Measurements from ENCODE around the gene SFXN5. TPM values are rescaled to one million over a fixed set of nuclear protein-coding genes. Genes with fewer than 3 reads are reported as not detected.

Gene SFXN5
- total RNA-seq, 1 donor, result 17.0 TPM

GRCh38 chr2:73079636-73080035 lies 8.1 kb upstream of the SFXN5 start:
- H3K27ac ChIP-seq (ENCODE audit: low read depth, low read length), result no peak overlapping the region
- H3K36me3 ChIP-seq (ENCODE audit: insufficient read depth, low read length), result peaks cover 45% of the 10 kb centered on the region
- no peaks in the 10 kb centered on the region for H3K27me3 ChIP-seq (ENCODE audit: insufficient read depth, low read length)
- H3K4me3 ChIP-seq (ENCODE audit: insufficient read depth, low read length), result no peak overlapping the region
- H3K4me1 ChIP-seq (ENCODE audit: insufficient read depth, low read length), result no peaks in the 10 kb centered on the region
- H3K79me2 ChIP-seq (ENCODE audit: insufficient read depth, low read length), result peaks cover 86% of the 10 kb centered on the region
- no peak for DNase-seq (ENCODE audit: insufficient read length, low spot score, missing footprints)
- H3K9me3 ChIP-seq (ENCODE audit: low read depth, low read length), result no peaks in the 10 kb centered on the region
- no peak overlapping the region for H2AFZ ChIP-seq (ENCODE audit: low read length)
- H4K20me1 ChIP-seq (ENCODE audit: insufficient read depth, low read length), result peaks cover 73% of the 10 kb centered on the region
- H3K4me2 ChIP-seq (ENCODE audit: insufficient read depth, low read length), result no peak overlapping the region
- TF ChIP-seq CTCF (IDR thresholded peaks at IDR 0.05; ENCODE audit: extremely low read depth, low read depth, low read length), result no peak

DNA sequence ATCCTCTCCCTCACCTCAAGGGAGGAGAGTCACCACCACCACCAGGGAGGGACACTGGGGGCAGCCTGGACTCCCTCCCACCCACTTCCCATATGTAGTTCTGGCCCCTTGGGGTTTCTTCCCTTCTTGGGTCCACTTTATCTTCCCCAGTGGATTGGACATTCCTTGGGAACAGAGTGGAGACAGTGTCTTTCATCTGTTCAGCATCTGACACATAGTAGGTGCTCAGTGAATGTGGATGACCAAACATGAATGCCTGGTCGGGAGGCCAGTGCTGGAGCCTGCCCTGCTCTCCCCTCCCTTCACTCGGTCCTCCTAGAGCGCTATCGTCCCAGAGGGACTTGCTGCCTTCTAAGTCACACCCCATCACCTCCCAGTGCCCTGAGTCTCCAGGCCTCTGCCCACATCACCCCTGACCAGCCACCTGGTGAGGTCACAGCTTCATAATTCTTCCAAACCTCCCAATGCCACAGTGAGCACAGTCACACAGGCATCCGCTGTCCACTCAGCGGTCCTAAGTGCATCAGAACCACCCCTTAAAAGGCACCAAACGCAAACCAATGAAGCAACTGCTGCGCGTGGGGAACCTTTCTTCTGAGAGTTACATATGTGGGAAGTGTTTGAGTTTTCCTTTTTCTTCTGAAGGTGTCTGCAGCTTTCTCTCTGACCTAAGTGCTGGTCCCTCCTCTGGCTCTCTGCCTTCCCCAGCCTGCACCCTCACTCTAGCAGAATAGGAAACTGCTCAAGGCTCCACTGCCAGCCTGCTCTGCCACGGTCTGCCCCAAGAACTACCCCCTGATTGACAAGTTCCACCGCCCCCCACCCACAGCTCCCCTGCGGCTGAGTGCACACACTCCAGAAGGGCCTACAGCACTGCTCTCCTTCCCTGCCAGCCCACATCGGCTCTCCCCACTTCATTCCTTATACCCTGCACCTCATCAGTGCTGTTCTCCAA lies 7.2 kb upstream of the SFXN5 start:
- no peak overlapping the region for H3K27ac ChIP-seq (ENCODE audit: low read depth, low read length)
- H3K4me2 ChIP-seq (ENCODE audit: insufficient read depth, low read length), result no peak overlapping the region
- H3K27me3 ChIP-seq (ENCODE audit: insufficient read depth, low read length), result no peaks in the 10 kb centered on the region
- no peak for DNase-seq (ENCODE audit: insufficient read length, low spot score, missing footprints)
- H3K4me1 ChIP-seq (ENCODE audit: insufficient read depth, low read length), result no peaks in the 10 kb centered on the region
- H3K4me3 ChIP-seq (ENCODE audit: insufficient read depth, low read length), result no peak overlapping the region
- peaks cover 66% of the 10 kb centered on the region for H4K20me1 ChIP-seq (ENCODE audit: insufficient read depth, low read length)
- no peak overlapping the region for H2AFZ ChIP-seq (ENCODE audit: low read length)
- H3K79me2 ChIP-seq (ENCODE audit: insufficient read depth, low read length), result peaks cover 77% of the 10 kb centered on the region
- no peak for TF ChIP-seq CTCF (IDR thresholded peaks at IDR 0.05; ENCODE audit: extremely low read depth, low read depth, low read length)
- H3K36me3 ChIP-seq (ENCODE audit: insufficient read depth, low read length), result peaks cover 42% of the 10 kb centered on the region
- H3K9me3 ChIP-seq (ENCODE audit: low read depth, low read length), result no peaks in the 10 kb centered on the region

- DNase-seq (ENCODE audit: insufficient read length, low spot score, missing footprints), result no peak
- no peaks in the 10 kb centered on the region for H3K9me3 ChIP-seq (ENCODE audit: low read depth, low read length)
- H3K36me3 ChIP-seq (ENCODE audit: insufficient read depth, low read length), result peaks cover 47% of the 10 kb centered on the region
- H3K27ac ChIP-seq (ENCODE audit: low read depth, low read length), result no peak overlapping the region
- H3K79me2 ChIP-seq (ENCODE audit: insufficient read depth, low read length), result peaks cover 63% of the 10 kb centered on the region
- peaks cover under 1% of the 10 kb centered on the region for H3K4me1 ChIP-seq (ENCODE audit: insufficient read depth, low read length)
- no peak overlapping the region for H3K4me3 ChIP-seq (ENCODE audit: insufficient read depth, low read length)
- no peak for TF ChIP-seq CTCF (IDR thresholded peaks at IDR 0.05; ENCODE audit: extremely low read depth, low read depth, low read length)
- no peaks in the 10 kb centered on the region for H3K27me3 ChIP-seq (ENCODE audit: insufficient read depth, low read length)
- no peak overlapping the region for H2AFZ ChIP-seq (ENCODE audit: low read length)
- peaks cover 55% of the 10 kb centered on the region for H4K20me1 ChIP-seq (ENCODE audit: insufficient read depth, low read length)
- H3K4me2 ChIP-seq (ENCODE audit: insufficient read depth, low read length), result no peak overlapping the region
Measured at GRCh38 chr2:73077424-73077795, 5.9 kb upstream of the SFXN5 start.

GRCh38 chr2:73076701-73077423 lies 5.3 kb upstream of the SFXN5 start:
- Histone ChIP-seq H3K27me3 (ENCODE audit: insufficient read depth, low read length) (no peaks in the 10 kb centered on the region), H4K20me1 (ENCODE audit: insufficient read depth, low read length) (peaks cover 54% of the 10 kb centered on the region), H3K36me3 (ENCODE audit: insufficient read depth, low read length) (peaks cover 47% of the 10 kb centered on the region), H3K27ac (ENCODE audit: low read depth, low read length) (no peak overlapping the region), H3K4me1 (ENCODE audit: insufficient read depth, low read length) (peaks cover 6% of the 10 kb centered on the region), H3K4me3 (ENCODE audit: insufficient read depth, low read length) (no peak overlapping the region), H3K79me2 (ENCODE audit: insufficient read depth, low read length) (peaks cover 58% of the 10 kb centered on the region), H2AFZ (ENCODE audit: low read length) (no peak overlapping the region), H3K9me3 (ENCODE audit: low read depth, low read length) (no peaks in the 10 kb centered on the region), H3K4me2 (ENCODE audit: insufficient read depth, low read length) (no peak overlapping the region)
- no peak for TF ChIP-seq CTCF (IDR thresholded peaks at IDR 0.05; ENCODE audit: extremely low read depth, low read depth, low read length)
- DNase-seq (ENCODE audit: insufficient read length, low spot score, missing footprints), result no peak
